Retina (tissue), 1 donor: ENCODE data around the gene HOXD11.

Source experiments
- DNase-seq: peaks from one replicate; pipeline ENCODE4 v3.0.0-alpha.2; 2016

Gene HOXD11

GRCh38 chr2:176081837-176082524 is 25.1 kb upstream of the HOXD11 start:
- DNase-seq, result peak; percentile 87

GRCh38 chr2:176082525-176082823 is 24.6 kb upstream of the HOXD11 start:
- DNase-seq, result no peak

- peak; percentile 77 for DNase-seq
Measured at GRCh38 chr2:176082824-176083751, 24.0 kb upstream of the HOXD11 start.

GRCh38 chr2:176083796-176084261 is 23.3 kb upstream of the HOXD11 start, which contains the start of gene EVX2:
Gene EVX2, minus strand, starts transcription at chr2:176083962. Its CDS starts 186 bp downstream, at chr2:176083776.
- peak; percentile 64 for DNase-seq

- DNase-seq, result peak; percentile 73
Measured at GRCh38 chr2:176084611-176085119, 22.4 kb upstream of the HOXD11 start.

GRCh38 chr2:176085120-176085788 is 21.8 kb upstream of the HOXD11 start:
- peak; percentile 70 for DNase-seq

- DNase-seq, result peak; percentile 87
Measured at GRCh38 chr2:176085861-176086771, 21.0 kb upstream of the HOXD11 start.

- no peak for DNase-seq
Measured at GRCh38 chr2:176087330-176088047, 19.6 kb upstream of the HOXD11 start.

GRCh38 chr2:176088048-176088936 is 18.8 kb upstream of the HOXD11 start:
- DNase-seq, result peak; percentile 91

- DNase-seq, result no peak
Measured at GRCh38 chr2:176088937-176089842, 17.9 kb upstream of the HOXD11 start.

GRCh38 chr2:176089843-176090395 is 17.2 kb upstream of the HOXD11 start:
- no peak for DNase-seq

- no peak for DNase-seq
Measured at GRCh38 chr2:176090862-176091261, 16.2 kb upstream of the HOXD11 start.

GRCh38 chr2:176091329-176092258 is 15.5 kb upstream of the HOXD11 start:
- no peak for DNase-seq

GRCh38 chr2:176092270-176093144 is 14.6 kb upstream of the HOXD11 start, which contains the start of gene HOXD13:
Gene HOXD13, plus strand, starts transcription at chr2:176092721. Its CDS starts 170 bp downstream, at chr2:176092891.
- no peak for DNase-seq

GRCh38 chr2:176093145-176093897 is 13.8 kb upstream of the HOXD11 start:
- DNase-seq, result peak; percentile 83

GRCh38 chr2:176093898-176094249 is 13.2 kb upstream of the HOXD11 start:
- DNase-seq, result no peak
